GM23338 (cell line): ENCODE measurements around the gene BIN1. TPM values are rescaled to one million over a fixed set of nuclear protein-coding genes. Genes with fewer than 3 reads are reported as not detected.

Source experiments
- ATAC-seq: fragments of 200-7000 bp; cut with Tn5 transposase; 3 replicates; pipeline ENCODE4 v1.9.1; 2020
- DNase-seq: peaks from one replicate; pipeline ENCODE4 v3.0.0-alpha.2; 2015; ENCODE audit warnings: low spot score
- H2AFZ ChIP-seq: fragments of 200-600 bp; sonication (generic); 2 replicates; pipeline ENCODE4 v1.8.0; 2016; ENCODE audit warnings: antibody characterized with exemption, mild to moderate bottlenecking, moderate library complexity
- H3F3A ChIP-seq: fragments of 200-600 bp; sonication (generic); replicated peaks from 2 replicates; pipeline ENCODE4 v1.8.0; 2017; ENCODE audit warnings: antibody characterized with exemption, mixed run types, low read depth
- H3K27ac ChIP-seq: fragments of 200-600 bp; sonication (generic); 2 replicates; pipeline ENCODE4 v1.6.1; 2016; ENCODE audit warnings: low read depth
- H3K27me3 ChIP-seq: fragments of 200-600 bp; sonication (generic); 2 replicates; pipeline ENCODE4 v1.8.0; 2016; ENCODE audit warnings: mild to moderate bottlenecking, mixed run types, moderate library complexity; ENCODE audit not compliant: insufficient read depth
- H3K36me3 ChIP-seq: fragments of 200-600 bp; sonication (generic); 2 replicates; pipeline ENCODE4 v1.8.0; 2016; ENCODE audit warnings: mild to moderate bottlenecking; ENCODE audit not compliant: insufficient read depth
- H3K4me1 ChIP-seq: fragments of 200-600 bp; sonication (generic); 2 replicates; pipeline ENCODE4 v1.8.0; 2016; ENCODE audit warnings: mild to moderate bottlenecking, moderate library complexity; ENCODE audit not compliant: insufficient read depth
- H3K4me2 ChIP-seq: fragments of 200-600 bp; sonication (generic); 2 replicates; pipeline ENCODE4 v1.7.1; 2017; ENCODE audit warnings: mixed run types
- H3K4me3 ChIP-seq: fragments of 200-600 bp; sonication (generic); 2 replicates; pipeline ENCODE4 v1.6.1; 2016; ENCODE audit warnings: mixed run types
- H3K79me2 ChIP-seq: fragments of 200-600 bp; sonication (generic); replicated peaks from 2 replicates; pipeline ENCODE4 v1.8.0; 2017; ENCODE audit warnings: mild to moderate bottlenecking; ENCODE audit not compliant: insufficient read depth
- H3K9me2 ChIP-seq: fragments of 200-600 bp; sonication (generic); 2 replicates; pipeline ENCODE4 v1.8.0; 2017; ENCODE audit not compliant: insufficient read depth
- H4K20me1 ChIP-seq: fragments of 200-600 bp; sonication (generic); replicated peaks from 2 replicates; pipeline ENCODE4 v1.8.0; 2017; ENCODE audit warnings: mild to moderate bottlenecking; ENCODE audit not compliant: insufficient read depth
- H3K27ac Mint-ChIP-seq: 2 replicates; pipeline ENCODE4 v1.8.0; 2020; ENCODE audit warnings: inconsistent platforms, mild to moderate bottlenecking, moderate library complexity, mixed read lengths
- H3K27me3 Mint-ChIP-seq: 3 replicates; pipeline ENCODE4 v1.8.0; 2022; ENCODE audit warnings: low read depth, mild to moderate bottlenecking, moderate library complexity, mixed read lengths, inconsistent platforms; ENCODE audit not compliant: insufficient read depth, poor library complexity
- H3K36me3 Mint-ChIP-seq: 3 replicates; pipeline ENCODE4 v1.8.0; 2021; ENCODE audit warnings: low read depth, mild to moderate bottlenecking, inconsistent platforms, moderate library complexity, mixed read lengths
- H3K4me1 Mint-ChIP-seq: 3 replicates; pipeline ENCODE4 v1.8.0; 2020; ENCODE audit warnings: mild to moderate bottlenecking, inconsistent platforms, mixed read lengths
- H3K4me3 Mint-ChIP-seq: 3 replicates; pipeline ENCODE4 v1.8.0; 2021; ENCODE audit warnings: moderate library complexity, mild to moderate bottlenecking, inconsistent platforms, mixed read lengths
- H3K9me3 Mint-ChIP-seq: 3 replicates; pipeline ENCODE4 v1.8.0; 2020; ENCODE audit warnings: moderate library complexity, mild to moderate bottlenecking, inconsistent platforms, mixed read lengths
- CTCF ChIP-seq, 2 experiments: fragments of 200-600 bp in 1 of 2; sonication (generic) in 1 of 2; conservative IDR thresholded peaks; 2 replicates each; pipeline versions ENCODE4 v1.5.1 to v1.6.1; 2016 to 2017; ENCODE audit warnings: antibody characterized with exemption in 2 of 2, low read depth in 2 of 2, mild to moderate bottlenecking in 2 of 2, moderate library complexity in 1 of 2
- NANOG ChIP-seq: IDR thresholded peaks from 2 replicates; pipeline ENCODE4 v1.6.1; 2016; ENCODE audit warnings: antibody characterized with exemption, borderline replicate concordance
- POLR2AphosphoS5 ChIP-seq: IDR thresholded peaks from 2 replicates; pipeline ENCODE4 v1.6.1; 2016; ENCODE audit warnings: antibody characterized with exemption, low read depth
- STAT1 ChIP-seq: IDR thresholded peaks from one replicate; pipeline ENCODE4 v1.6.1; 2016; ENCODE audit warnings: antibody characterized with exemption; ENCODE audit not compliant: unreplicated experiment
- ZNF114 ChIP-seq: fragments of 250-450 bp; sonication (Bioruptor Pico); IDR thresholded peaks from 2 replicates; pipeline ENCODE4 v1.5.0; 2020; ENCODE audit warnings: mild to moderate bottlenecking, moderate library complexity
- ZNF331 ChIP-seq: fragments of 250-450 bp; sonication (Bioruptor Pico); IDR thresholded peaks from 2 replicates; pipeline ENCODE4 v1.5.0; 2020; ENCODE audit warnings: low read depth, mild to moderate bottlenecking, moderate library complexity
- ZNF462 ChIP-seq: fragments of 250-450 bp; sonication (Bioruptor Pico); IDR thresholded peaks from 2 replicates; pipeline ENCODE4 v1.5.0; 2020; ENCODE audit warnings: mild to moderate bottlenecking, moderate library complexity
- polyA plus RNA-seq: library from polyadenylated mRNA; unstranded; fragments of >200 nt; fragmentation: Nextera tagmentation; extraction: Ambion mirVana; gene quantifications from 2 replicates; pipeline ENCODE4 v1.2.1, GENCODE V29; 2016
- total RNA-seq: library from RNA; depleted of rRNA; stranded (reverse); fragments of >200 nt; shearing (Covaris generic); gene quantifications from 2 replicates; pipeline ENCODE4 v1.2.3, GENCODE V29; 2014
- TF ChIP-seq, protein P1 (sequence below): IDR thresholded peaks from one replicate; pipeline ENCODE4 v1.6.1; 2018; ENCODE audit warnings: antibody characterized with exemption; ENCODE audit not compliant: unreplicated experiment

BIN1 gene
- total and polyA plus RNA-seq, 2 experiments from 2014 or later = 30.1 to 56.4 TPM

DNA sequence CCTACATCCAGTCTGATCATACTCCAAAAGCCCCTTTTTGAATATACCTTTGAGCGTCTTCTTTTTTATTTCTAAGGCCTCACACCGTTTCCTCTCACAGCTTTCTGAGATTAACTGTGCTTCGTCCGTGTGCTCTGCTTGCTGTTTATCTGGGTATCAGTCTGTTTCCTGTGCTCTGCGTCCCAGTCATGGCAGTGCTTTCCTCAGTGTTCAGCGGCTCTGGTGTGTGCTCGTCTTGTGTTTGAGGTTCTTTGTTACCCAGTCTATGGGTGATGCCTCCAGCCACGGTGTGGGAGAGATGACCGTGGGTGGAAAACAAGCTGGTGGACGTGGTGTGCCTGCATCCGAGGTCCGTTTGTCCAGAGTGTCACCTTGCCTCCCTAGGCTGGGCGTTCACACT lies 33.6 kb upstream of the BIN1 start:
- H4K20me1 ChIP-seq = no peaks in the 10 kb centered on the region
- Mint-ChIP-seq H3K9me3 (peaks cover 7% of the 10 kb centered on the region; the same call in 2 of the 3 replicates), H3K27me3 (peaks cover 5% of the 10 kb centered on the region), H3K4me3 (no peak overlapping the region), H3K36me3 (no peaks in the 10 kb centered on the region), H3K4me1 (no peaks in the 10 kb centered on the region), H3K27ac (no peak overlapping the region)
- H3K4me2 ChIP-seq = no peak overlapping the region
- H3K27me3 ChIP-seq = no peaks in the 10 kb centered on the region
- H3K4me3 ChIP-seq = no peak overlapping the region
- no peak overlapping the region for H3K27ac ChIP-seq
- DNase-seq (no peak), ATAC-seq (no peak)
- peak overlapping the region; percentile 47; the same call in 1 of the 2 replicates for H2AFZ ChIP-seq
- no peaks in the 10 kb centered on the region for H3K79me2 ChIP-seq
- H3K9me2 ChIP-seq = no peaks in the 10 kb centered on the region
- no peaks in the 10 kb centered on the region for H3F3A ChIP-seq
- no peaks in the 10 kb centered on the region for H3K36me3 ChIP-seq
- TF ChIP-seq, protein P1, sequence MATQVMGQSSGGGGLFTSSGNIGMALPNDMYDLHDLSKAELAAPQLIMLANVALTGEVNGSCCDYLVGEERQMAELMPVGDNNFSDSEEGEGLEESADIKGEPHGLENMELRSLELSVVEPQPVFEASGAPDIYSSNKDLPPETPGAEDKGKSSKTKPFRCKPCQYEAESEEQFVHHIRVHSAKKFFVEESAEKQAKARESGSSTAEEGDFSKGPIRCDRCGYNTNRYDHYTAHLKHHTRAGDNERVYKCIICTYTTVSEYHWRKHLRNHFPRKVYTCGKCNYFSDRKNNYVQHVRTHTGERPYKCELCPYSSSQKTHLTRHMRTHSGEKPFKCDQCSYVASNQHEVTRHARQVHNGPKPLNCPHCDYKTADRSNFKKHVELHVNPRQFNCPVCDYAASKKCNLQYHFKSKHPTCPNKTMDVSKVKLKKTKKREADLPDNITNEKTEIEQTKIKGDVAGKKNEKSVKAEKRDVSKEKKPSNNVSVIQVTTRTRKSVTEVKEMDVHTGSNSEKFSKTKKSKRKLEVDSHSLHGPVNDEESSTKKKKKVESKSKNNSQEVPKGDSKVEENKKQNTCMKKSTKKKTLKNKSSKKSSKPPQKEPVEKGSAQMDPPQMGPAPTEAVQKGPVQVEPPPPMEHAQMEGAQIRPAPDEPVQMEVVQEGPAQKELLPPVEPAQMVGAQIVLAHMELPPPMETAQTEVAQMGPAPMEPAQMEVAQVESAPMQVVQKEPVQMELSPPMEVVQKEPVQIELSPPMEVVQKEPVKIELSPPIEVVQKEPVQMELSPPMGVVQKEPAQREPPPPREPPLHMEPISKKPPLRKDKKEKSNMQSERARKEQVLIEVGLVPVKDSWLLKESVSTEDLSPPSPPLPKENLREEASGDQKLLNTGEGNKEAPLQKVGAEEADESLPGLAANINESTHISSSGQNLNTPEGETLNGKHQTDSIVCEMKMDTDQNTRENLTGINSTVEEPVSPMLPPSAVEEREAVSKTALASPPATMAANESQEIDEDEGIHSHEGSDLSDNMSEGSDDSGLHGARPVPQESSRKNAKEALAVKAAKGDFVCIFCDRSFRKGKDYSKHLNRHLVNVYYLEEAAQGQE = no peak
- no peak for TF ChIP-seq CTCF (conservative IDR thresholded peaks at IDR 0.05; ENCODE audit: low read depth in 2 of 2)
- no peak for TF ChIP-seq ZNF331 (CRISPR knock-in tag)
- TF ChIP-seq STAT1 = no peak
- no peak for TF ChIP-seq POLR2AphosphoS5
- no peak for TF ChIP-seq ZNF462
- TF ChIP-seq ZNF114 (CRISPR knock-in tag) = no peak
- TF ChIP-seq NANOG = no peak
- no peaks in the 10 kb centered on the region for H3K4me1 ChIP-seq
